SKM-1 (cell line): ENCODE measurements around the gene HOXA11.

Experiments used
- DNase-seq: peaks from one replicate; lab custom pipeline; 2025; ENCODE audit not compliant: unreplicated experiment; lab: John Stamatoyannopoulos, UW

The HOXA11 gene

GRCh38 chr7:27148756-27149641 lies 36.0 kb downstream of the HOXA11 start:
- DNase-seq, result no peak

- no peak for DNase-seq
Observed at GRCh38 chr7:27148031-27148755, 36.8 kb downstream of the HOXA11 start.

GRCh38 chr7:27147199-27148030 lies 37.6 kb downstream of the HOXA11 start, which contains the start of gene HOXA6:
HOXA6 (minus strand) TSS chr7:27147774; CDS start chr7:27147749, 25 bp downstream.
- DNase-seq, result no peak

- DNase-seq, result no peak
Observed at GRCh38 chr7:27146491-27147198, 38.4 kb downstream of the HOXA11 start.

GRCh38 chr7:27145914-27146412 lies 39.1 kb downstream of the HOXA11 start:
- DNase-seq, result no peak

GRCh38 chr7:27145165-27145913 lies 39.7 kb downstream of the HOXA11 start:
- no peak for DNase-seq

- DNase-seq, result no peak
Observed at GRCh38 chr7:27144781-27145164, 40.3 kb downstream of the HOXA11 start.

- DNase-seq, result no peak
Observed at GRCh38 chr7:27143950-27144780, 40.9 kb downstream of the HOXA11 start.

- no peak for DNase-seq
Observed at GRCh38 chr7:27143023-27143949, 41.7 kb downstream of the HOXA11 start, which contains the start of gene HOXA5. HOXA5 (minus strand) TSS chr7:27143681; CDS start chr7:27143607, 74 bp downstream.

GRCh38 chr7:27142580-27143022 lies 42.4 kb downstream of the HOXA11 start:
- no peak for DNase-seq

GRCh38 chr7:27141923-27142579 lies 43.0 kb downstream of the HOXA11 start:
- no peak for DNase-seq

GRCh38 chr7:27141137-27141922 lies 43.7 kb downstream of the HOXA11 start:
- DNase-seq, result no peak

- DNase-seq, result no peak
Observed at GRCh38 chr7:27140126-27140857, 44.7 kb downstream of the HOXA11 start.

GRCh38 chr7:27139334-27140125 lies 45.5 kb downstream of the HOXA11 start:
- DNase-seq, result no peak

GRCh38 chr7:27138985-27139333 lies 46.1 kb downstream of the HOXA11 start:
- no peak for DNase-seq
